GM18873 (cell line): ENCODE data around the gene RALBP1.
"Not testable (repeated sequence)": the region's sequence is repeated elsewhere in the genome, so short reads cannot be mapped to it uniquely, and the experiment has no call there.

Experiments
- ATAC-seq: cut with Tn5 transposase; IDR thresholded peaks from one replicate; pipeline ENCODE4 v1.9.1; 2021; ENCODE audit warnings: mild to moderate bottlenecking, moderate library complexity, moderate number of reproducible peaks; ENCODE audit not compliant: unreplicated experiment, low FRiP score

Gene RALBP1

GRCh38 chr18:9453283-9453682 lies 22.0 kb upstream of the RALBP1 start:
- no peak for ATAC-seq

GRCh38 chr18:9454061-9454703 lies 21.1 kb upstream of the RALBP1 start:
- ATAC-seq, result no peak

- no peak for ATAC-seq
These were observed 19.4 kb upstream of the RALBP1 start for GRCh38 chr18:9455718-9456511.

- no peak for ATAC-seq
These were observed 9.2 kb upstream of the RALBP1 start for GRCh38 chr18:9466127-9466526.

GRCh38 chr18:9466846-9467245 lies 8.5 kb upstream of the RALBP1 start:
- no peak for ATAC-seq

GRCh38 chr18:9468998-9469397 lies 6.3 kb upstream of the RALBP1 start:
- no peak for ATAC-seq

GRCh38 chr18:9469685-9470084 lies 5.6 kb upstream of the RALBP1 start:
- ATAC-seq, result no peak

GRCh38 chr18:9474108-9474982 lies 968 bp upstream of the RALBP1 start:
- peak; percentile 15 for ATAC-seq

GRCh38 chr18:9475643-9476591 lies 604 bp downstream of the RALBP1 start:
- peak; percentile 5 for ATAC-seq

GRCh38 chr18:9476949-9477348 lies 1.6 kb downstream of the RALBP1 start:
- not testable (repeated sequence) for ATAC-seq

GRCh38 chr18:9477509-9477908 lies 2.2 kb downstream of the RALBP1 start:
- ATAC-seq, result no peak

GRCh38 chr18:9478545-9478944 lies 3.2 kb downstream of the RALBP1 start:
- no peak for ATAC-seq

- no peak for ATAC-seq
These were observed 7.5 kb downstream of the RALBP1 start for GRCh38 chr18:9482790-9483189.

GRCh38 chr18:9483526-9483925 lies 8.2 kb downstream of the RALBP1 start:
- no peak for ATAC-seq

- not testable (repeated sequence) for ATAC-seq
These were observed 9.5 kb downstream of the RALBP1 start for GRCh38 chr18:9484856-9485255.

- no peak for ATAC-seq
These were observed 13.2 kb downstream of the RALBP1 start for GRCh38 chr18:9488538-9488937.

- peak; percentile 62 for ATAC-seq
These were observed 19.5 kb downstream of the RALBP1 start for GRCh38 chr18:9494778-9495331.

GRCh38 chr18:9495465-9495864 lies 20.2 kb downstream of the RALBP1 start:
- no peak for ATAC-seq

GRCh38 chr18:9495916-9496705 lies 20.8 kb downstream of the RALBP1 start:
- ATAC-seq, result no peak
